HG02943 (cell line): ENCODE data around the gene LRRC61.
A peak's percentile ranks its signal among the peaks of the same experiment; 100 is the strongest.
"Not testable (repeated sequence)": the region's sequence is repeated elsewhere in the genome, so short reads cannot be mapped to it uniquely, and the experiment has no call there.

Experiments
- ATAC-seq: cut with Tn5 transposase; IDR thresholded peaks from one replicate; pipeline ENCODE4 v1.9.1; 2021; ENCODE audit warnings: mild to moderate bottlenecking, low read depth, moderate library complexity; ENCODE audit not compliant: unreplicated experiment

LRRC61 gene

GRCh38 chr7:150307129-150307528 is 16.0 kb upstream of the LRRC61 start:
- no peak for ATAC-seq

GRCh38 chr7:150307904-150308303 is 15.3 kb upstream of the LRRC61 start:
- ATAC-seq: no peak

- no peak for ATAC-seq
Measured at GRCh38 chr7:150308575-150308974, 14.6 kb upstream of the LRRC61 start.

- ATAC-seq: no peak
Measured at GRCh38 chr7:150311146-150311545, 12.0 kb upstream of the LRRC61 start.

- no peak for ATAC-seq
Measured at GRCh38 chr7:150311711-150312110, 11.4 kb upstream of the LRRC61 start.

GRCh38 chr7:150312649-150313366 is 10.3 kb upstream of the LRRC61 start:
- ATAC-seq: not testable (repeated sequence)

- ATAC-seq: no peak
Measured at GRCh38 chr7:150313367-150313809, 9.8 kb upstream of the LRRC61 start.

GRCh38 chr7:150313870-150314269 is 9.3 kb upstream of the LRRC61 start:
- ATAC-seq: no peak

- no peak for ATAC-seq
Measured at GRCh38 chr7:150314639-150315239, 8.4 kb upstream of the LRRC61 start.

GRCh38 chr7:150316987-150317386 is 6.2 kb upstream of the LRRC61 start:
- not testable (repeated sequence) for ATAC-seq

GRCh38 chr7:150317748-150318444 is 5.3 kb upstream of the LRRC61 start:
- ATAC-seq: no peak

GRCh38 chr7:150321788-150322113 is 1.4 kb upstream of the LRRC61 start:
- ATAC-seq: no peak

- no peak for ATAC-seq
Measured at GRCh38 chr7:150322114-150322832, 882 bp upstream of the LRRC61 start.

- ATAC-seq: peak; percentile 13
Measured at GRCh38 chr7:150323682-150324372, 672 bp downstream of the LRRC61 start.

GRCh38 chr7:150324373-150324961 is 1.3 kb downstream of the LRRC61 start:
- ATAC-seq: no peak

- no peak for ATAC-seq
Measured at GRCh38 chr7:150325110-150325611, 2.0 kb downstream of the LRRC61 start.

GRCh38 chr7:150325901-150326300 is 2.7 kb downstream of the LRRC61 start:
- ATAC-seq: no peak

- no peak for ATAC-seq
Measured at GRCh38 chr7:150326657-150327268, 3.6 kb downstream of the LRRC61 start.

GRCh38 chr7:150327308-150327707 is 4.2 kb downstream of the LRRC61 start:
- no peak for ATAC-seq
